HG03521 (cell line): Measurements from ENCODE around the gene PAWR.
"Not testable (repeated sequence)": the region's sequence is repeated elsewhere in the genome, so short reads cannot be mapped to it uniquely, and the experiment has no call there.

Experiments used
- ATAC-seq: cut with Tn5 transposase; IDR thresholded peaks from one replicate; pipeline ENCODE4 v1.9.1; 2021; ENCODE audit warnings: mild to moderate bottlenecking, moderate library complexity; ENCODE audit not compliant: unreplicated experiment

PAWR gene

DNA sequence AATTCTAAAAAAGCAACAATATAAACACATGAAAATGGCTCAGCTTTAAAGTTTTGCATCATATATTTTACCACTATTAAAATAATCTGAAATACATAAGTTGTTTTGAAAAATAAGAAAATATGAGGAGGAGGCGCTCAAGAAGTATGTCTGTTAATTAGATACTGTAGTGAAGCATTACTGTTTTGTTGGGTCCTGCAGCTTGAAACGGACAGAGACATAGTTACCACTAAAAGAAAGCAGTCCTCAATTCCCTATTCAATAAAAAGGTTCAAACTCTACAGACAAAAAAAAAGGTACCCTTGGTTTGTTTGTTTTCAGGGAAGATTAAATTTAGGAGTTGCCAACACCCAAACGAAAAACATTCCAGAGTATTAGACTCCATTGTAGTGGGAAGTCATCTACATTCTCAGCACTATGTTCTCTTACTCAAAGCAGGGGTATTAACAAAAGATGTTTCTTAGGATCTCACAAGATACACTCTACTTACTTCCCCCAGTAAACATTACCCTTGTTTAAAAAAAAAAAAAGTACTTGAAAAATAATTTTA, 3.0 kb downstream of the PAWR start:
- no peak for ATAC-seq

DNA sequence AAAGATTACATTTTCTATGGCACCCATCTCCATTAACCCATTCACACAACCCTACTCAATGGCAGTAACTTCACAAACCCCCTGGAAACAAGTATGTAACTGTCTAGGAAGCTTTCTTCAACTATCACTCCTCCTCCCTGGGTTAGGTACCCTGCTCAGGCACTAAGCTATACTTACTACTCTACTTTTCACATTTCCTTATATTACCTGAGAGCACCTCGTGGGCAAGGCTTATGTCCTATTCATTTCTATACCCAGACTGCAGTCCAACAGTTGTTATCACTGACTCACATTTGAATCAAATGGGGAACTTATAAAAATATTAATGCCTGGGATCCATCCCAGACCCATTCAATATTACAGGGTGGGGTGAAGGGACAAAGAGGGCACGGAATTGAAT, 4.6 kb downstream of the PAWR start:
- ATAC-seq: no peak

DNA sequence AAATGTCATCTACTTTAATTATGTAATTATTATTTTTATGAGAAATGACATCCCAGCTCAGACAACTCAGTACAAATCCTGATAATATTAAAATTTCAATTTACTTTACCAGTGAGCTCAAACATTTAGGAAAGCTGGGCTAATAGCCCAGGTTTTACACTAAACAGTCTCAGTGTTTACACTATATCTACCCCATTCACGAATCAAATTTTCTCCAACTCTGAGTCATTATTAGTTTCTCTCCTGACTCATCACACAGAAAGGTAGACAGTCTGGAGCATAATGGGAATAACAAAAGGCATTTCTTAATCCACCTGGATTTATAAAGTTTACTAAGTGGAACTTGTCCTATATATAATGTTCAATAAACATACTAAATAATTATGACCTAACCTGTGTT, 5.7 kb downstream of the PAWR start:
- ATAC-seq: no peak

DNA sequence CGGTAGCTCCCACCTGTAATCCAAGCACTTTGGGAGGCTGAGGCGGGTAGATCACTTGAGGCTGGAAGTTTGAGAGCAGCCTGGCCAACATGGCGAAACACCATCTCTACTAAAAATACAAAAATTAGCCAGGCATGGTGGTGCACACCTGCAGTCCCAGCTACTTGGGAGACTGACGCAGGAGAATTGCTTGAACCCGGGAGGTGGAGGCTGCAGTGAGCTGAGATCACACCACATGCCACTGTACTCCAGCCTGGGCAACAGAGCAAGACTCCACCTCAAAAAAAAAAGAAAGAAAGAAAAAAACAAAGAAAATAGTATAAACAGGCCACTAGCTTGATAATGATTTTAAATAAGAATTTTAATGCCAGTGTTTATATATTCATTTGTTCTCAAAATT, 6.4 kb downstream of the PAWR start:
- not testable (repeated sequence) for ATAC-seq

DNA sequence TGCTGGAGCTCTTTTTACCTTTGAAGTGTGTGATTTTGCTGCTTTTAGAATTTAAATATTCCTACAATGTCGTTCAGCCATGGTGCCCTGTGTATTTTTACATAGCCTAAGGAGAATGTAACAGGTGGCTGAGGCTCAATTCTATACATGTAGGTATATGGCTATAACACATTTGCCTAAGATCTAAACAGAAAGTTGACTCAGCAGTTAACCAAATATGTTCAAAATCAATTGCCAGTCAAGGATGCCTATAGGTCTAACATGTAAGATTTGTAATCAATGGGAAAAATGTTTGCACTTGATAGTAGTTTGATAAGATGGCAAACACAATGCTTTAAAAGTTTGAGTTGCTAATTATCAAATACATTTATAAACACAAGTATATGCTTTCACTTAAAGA, 8.2 kb downstream of the PAWR start:
- no peak for ATAC-seq

DNA sequence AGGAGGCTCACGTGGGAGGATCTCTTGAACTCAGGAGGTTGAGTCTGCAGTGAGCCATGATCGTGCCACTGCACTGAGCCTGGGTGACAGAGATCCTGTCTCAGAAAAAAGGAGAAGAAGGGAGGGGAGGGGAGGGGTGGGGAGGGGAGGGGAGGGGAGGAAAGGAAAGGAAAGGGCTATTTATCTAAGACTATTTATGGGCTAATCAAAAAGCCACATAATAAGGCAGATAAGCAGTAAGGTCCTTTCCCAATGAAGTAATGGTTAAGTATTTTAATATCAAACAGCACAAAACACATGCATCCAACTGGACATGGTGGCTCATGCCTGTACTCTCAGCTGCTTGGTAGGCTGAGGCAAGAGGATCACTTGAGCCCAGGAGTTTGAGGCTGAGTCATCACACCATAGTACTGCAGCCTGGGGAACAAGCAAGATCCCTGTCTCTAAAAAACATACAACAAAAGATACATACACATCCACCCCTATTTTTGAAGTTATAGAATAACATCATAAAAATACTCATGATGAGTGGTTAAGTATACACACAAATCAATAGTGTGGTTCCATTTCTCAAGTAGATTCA, 9.7 kb downstream of the PAWR start:
- no peak for ATAC-seq

DNA sequence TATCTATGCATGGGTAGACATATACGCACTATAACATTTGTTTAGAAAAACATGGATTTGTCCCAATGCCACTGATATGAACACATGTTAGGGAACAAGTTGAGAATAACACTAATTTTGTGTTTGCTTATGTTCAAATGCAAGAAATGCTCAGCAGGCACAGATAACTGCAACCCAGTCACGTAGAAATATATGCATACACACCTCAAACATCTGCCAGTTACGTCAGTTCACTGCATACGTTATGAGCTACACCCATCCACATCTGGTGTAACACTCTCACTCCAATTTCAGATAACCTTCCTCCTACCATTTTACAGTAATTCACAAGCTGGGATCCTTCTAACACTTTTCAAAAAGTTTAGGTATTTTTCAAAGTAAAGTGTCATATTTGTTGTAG, 10.7 kb downstream of the PAWR start:
- no peak for ATAC-seq

DNA sequence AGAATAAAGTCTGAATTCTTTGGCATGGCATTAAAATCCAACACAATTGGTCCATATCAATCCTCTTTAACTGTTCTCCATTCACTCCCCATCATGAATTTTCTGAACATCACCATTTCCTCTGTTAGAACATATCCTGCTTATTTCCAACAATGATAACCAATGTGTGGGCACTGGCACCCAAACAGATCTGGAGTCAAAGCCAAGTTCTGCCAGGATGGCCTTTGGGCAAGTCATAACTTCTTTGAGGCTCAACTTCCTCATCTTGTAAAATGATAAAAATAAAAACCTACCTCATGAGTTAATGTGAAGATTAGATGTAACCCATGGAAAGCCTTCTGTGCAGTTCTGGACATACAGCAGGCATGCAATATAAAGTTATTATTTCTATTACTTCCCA, 12.5 kb downstream of the PAWR start:
- ATAC-seq: no peak

DNA sequence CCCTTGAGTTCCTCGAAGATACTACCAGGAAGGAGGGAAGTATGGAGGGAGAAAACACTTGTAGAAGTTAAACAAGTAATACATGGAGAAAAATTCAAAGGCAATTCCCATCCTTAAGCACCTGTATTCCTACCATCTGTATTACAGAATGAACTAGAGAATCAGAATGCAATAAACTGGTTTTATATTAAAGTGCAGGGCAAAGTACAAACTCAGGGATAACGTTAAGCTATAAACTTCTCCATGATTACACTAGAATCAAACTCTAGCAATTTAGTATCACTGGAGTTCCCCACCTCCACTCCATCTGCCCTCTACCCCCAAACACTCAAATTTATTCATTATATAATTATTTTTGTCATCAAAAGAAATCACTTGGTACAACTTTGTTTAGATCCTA, 13.1 kb downstream of the PAWR start:
- ATAC-seq: no peak

DNA sequence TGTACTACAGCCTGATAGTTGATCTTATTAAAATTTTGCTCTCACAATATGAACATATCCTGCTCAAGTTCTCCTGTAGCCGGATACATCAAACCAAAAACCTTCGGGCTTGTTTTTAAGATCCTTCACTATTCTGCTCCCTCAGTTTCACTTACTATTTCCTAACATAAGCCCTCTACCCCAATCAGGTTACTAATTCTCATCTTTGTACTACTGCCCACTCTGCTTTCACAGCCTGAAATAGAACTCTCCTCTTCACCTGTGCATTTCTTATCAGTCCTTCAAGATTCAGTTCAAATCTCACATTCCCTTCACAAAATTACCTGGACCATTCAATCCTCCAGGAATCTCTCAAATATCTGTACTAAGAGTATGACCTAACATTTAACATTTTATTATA, 14.2 kb downstream of the PAWR start:
- ATAC-seq: no peak

DNA sequence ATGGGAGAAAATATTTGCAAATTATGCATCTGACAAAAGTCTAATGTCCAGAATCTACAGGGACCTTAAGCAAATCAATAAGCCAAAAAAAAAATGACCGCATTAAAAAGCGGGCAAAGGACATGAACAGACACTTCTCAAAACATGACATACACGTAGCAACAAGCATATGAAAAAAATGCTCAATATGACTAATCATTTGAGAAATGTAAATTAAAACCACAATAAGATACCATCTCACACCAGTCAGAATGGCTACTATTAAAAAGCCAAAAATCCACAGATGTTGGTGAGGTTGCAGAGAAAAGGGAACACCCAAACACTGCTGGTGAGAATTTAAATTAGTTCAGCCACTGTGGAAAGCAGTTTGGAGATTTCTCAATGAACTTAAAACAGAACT, 16.1 kb downstream of the PAWR start:
- no peak for ATAC-seq

DNA sequence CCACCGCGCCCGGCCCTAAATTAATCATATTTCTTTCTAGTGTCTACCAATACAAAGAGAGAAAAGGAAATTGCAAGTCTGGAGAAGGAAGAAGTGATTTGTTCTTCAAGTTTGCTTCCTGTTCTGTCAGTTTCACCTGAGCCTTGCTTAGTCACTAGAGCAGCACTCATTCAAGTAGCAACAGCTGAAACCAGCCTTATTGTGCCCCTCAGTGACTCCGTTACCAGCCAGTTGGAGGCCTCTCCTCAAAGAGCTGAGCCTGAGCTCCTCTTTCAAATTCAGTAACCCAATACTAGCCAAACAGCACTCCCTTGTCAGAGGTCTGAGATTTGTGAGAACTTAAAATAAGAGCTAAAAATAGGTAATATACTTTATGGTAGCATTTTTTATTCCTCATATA, 17.4 kb downstream of the PAWR start:
- ATAC-seq: peak; percentile 50

DNA sequence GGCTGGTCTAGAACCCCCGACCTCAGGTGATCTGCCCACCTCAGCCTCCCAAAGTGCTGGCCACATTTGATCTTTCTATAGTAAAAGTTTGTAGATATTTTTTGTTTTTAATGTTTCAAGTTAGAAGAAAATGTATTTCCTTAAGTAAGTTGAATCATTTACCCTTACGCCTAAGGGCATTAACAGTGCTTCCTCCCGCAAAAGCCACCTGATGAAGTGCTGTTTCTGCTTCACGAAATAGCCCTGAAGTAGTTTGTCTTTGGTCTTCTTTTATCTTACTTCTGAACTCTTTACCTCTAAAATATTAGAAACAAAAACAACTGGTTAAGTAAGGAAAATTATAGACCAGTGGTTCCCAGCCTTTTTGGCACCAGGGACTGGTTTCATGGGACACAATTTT, 22.7 kb downstream of the PAWR start:
- ATAC-seq: no peak

DNA sequence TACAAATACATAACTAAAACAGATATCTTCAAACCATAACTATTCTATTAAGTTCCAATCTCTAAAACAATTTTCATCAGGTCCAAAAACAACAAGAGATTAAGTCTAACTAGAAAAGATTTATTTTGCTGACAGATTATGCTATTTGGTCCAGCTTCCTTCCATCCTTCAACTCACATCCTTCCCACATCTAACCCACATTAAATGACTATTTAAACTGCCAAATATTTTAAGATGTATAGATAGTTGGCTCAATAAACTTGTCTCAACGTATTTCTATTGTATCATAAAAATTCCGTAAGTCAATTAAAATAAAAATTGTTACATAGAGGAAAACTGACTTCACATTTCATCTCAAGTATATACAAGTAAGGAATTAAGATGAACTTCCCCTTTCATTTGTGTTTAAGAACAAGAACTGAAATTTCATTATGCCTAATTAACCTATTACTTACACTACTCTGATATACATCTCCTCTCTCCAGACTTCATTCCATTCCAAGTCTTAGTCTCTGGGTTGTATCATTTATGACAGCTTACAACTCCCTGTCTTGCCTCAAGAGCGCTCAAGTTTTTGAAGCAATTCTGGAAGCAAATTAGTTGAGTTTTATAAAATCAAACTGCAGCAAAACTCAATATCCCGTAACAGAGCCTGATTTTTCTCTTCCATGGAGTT, 25.4 kb downstream of the PAWR start:
- no peak for ATAC-seq

DNA sequence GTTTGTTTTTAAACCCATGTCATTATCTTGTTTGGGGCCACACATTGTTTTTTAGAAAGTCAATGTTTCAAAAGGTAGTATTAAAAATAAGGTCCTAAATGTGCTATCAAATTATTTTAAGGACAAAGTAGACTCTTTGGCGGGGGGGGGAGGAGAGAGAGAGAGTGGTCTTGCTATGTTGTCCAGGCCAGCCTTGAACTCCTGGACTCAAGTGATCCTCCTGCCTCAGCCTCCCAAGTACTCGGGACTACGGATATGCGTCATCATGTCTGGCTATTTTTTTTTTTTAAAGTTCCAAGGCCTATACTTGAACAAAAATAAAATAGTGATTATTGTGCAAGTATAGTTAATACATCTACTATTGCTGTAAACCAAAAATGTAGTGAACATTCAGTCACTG, 26.2 kb downstream of the PAWR start:
- no peak for ATAC-seq

DNA sequence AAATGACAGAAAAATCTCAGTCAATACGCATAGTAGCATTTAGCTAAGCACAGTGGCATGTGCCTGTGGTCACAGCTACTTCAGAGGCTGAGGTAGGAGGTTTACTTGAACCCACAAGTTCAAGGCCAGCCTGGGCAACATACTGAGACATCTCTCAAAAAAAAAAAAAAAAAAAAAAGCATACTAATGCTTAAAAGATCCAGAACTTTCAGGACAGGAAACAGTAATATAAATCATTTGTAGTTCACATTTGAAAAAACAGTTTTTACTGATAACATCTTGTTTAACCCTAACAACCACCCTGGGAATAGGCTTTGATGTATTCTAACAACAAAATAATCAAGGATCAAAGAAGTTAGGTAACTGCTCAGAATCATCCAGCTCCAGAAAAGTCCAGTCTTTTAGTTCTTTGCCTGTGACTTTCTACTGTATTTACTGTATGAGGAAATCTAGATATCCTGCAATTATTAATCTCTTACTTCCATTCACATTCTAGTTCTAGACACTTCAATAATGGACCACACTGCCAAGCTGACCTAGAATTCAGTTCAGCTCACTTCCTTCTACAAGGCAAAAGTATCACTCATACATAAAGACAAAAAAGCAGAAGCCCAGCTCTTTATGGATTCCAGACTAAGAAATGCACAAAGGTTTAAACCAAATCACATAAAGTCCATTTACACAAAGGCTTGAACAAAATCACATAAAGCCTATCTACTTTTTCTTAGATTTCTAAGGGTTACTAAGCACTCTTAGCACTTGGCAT, 28.5 kb downstream of the PAWR start:
- no peak for ATAC-seq

DNA sequence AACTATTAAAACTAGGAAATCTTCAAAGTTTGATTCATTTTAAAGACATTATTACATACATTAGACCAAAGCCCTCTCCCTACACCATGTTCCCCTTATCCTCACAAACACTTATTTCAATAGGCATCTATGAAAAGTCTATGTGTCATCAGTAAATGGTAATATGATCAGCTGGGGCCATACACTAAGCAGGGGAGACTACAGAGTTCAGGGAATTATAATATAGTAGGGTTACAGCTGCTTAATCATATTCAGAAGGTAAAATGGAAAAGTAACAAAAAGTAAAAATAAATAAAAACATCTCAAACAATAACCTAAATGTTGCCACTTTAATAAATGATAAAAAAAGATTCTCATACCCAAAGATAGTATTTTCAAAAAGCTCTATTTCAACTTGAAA, 29.1 kb downstream of the PAWR start:
- ATAC-seq: no peak

DNA sequence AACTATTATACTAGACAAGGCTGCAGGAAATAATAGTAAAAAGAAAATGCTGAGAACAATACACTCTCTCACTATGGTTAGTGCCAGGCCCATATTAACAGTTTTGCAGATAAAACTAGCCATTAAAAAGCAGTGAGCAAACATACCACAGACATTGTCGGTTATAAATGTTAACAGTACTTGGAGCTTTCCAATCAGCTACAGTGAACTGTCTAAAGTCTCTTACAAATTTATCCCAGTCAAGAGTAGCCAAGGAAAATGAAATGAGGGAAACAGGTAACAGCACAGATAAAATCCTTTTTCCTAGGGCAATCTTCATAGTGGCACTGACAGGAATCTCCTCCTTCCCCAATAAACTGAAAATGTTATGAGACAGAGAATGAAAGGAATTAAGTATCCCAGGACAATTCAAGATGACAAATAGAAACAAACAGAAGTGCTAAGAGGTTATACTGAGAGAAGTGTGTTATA, 30.8 kb downstream of the PAWR start:
- ATAC-seq: no peak

DNA sequence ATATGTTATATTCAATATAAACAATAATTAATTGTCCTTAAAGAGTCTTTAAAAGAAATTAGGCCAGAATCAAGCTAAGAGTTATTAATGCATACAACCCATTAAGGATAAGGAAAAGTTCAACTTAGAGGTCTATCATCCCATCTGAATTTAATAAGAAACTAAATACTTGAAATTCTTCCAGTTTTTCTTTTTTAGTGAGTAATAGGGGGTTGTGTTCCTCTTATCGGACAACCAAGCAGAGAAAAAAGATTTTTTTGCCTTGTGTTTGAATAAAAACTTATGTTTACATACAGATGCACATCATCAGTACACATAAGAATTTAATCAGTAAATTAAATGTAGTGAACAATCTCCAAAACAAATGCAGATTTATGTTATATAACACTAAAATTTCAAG, 32.5 kb downstream of the PAWR start:
- no peak for ATAC-seq

DNA sequence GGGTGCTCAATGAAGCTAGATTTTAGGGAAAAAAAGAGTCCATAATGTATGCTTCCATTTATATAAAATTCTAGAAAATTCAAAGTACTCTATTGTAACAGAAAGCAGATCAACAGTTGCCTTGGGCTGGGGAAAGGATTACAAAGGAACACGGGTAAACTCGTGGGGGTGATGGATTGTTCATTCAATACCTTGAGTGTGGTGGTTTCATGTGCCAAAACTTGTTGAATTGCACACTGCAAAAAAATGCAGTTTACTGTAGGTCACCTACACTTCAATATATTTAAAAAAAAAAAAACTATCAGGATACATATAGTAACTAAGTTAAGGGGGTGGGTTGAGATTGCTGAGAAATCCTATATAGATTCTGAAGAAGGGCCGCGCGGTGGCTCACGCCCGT, 33.6 kb downstream of the PAWR start:
- no peak for ATAC-seq

DNA sequence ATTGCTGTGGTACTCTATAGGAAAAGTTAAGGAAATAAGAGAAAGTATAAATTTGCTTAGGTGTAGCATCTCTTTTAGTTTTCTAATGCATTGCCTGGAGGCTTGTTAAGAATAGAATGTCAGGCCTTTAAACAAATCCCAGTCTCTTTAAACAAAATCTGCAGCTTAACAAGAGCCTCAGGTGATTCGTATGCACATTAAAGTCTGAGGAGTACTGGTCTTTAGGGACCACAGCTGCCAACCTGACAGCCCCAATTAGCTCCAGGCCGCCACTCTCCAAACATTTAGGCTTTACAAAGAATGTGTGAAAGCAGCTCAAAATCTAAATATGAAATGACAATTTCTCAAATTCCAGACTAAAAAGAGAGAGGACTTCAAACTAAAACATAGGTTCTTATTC, 35.7 kb downstream of the PAWR start:
- no peak for ATAC-seq

DNA sequence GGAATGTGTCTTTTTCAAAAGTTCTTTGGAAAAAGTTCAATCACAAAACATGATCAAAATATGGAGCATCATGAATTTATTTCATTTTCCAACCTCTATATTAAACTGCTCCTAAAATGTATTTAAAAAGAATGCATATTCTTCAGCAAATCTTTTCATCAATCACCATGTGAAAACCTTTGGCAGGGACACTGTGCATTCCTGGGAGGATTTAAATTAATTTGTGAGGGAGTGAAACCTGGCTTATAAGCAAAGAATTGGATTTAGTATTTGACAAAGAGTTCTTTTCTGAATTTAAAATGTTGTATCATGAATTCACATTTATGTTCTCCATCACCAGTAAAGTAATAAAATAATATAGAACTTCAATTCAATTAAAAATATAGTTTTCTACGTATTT, 38.2 kb downstream of the PAWR start:
- no peak for ATAC-seq
